Prostate gland (tissue), 2 donors: Measurements from ENCODE around the gene BEAN1.

Experiments used
- CTCF ChIP-seq, 4 experiments: fragments of 200-600 bp in 2 of 4; fragments of 450-650 bp in 2 of 4; sonication (generic) in 2 of 4; IDR thresholded peaks; 1 replicate in 3 of 4; 2 replicates in 1 of 4; pipeline ENCODE4 v1.5.1; 2016 to 2019; ENCODE audit warnings: antibody characterized with exemption in 4 of 4, mild to moderate bottlenecking in 2 of 4, moderate library complexity in 2 of 4
- POLR2A ChIP-seq: fragments of 450-650 bp; IDR thresholded peaks from one replicate; pipeline ENCODE4 v1.6.1; 2016; ENCODE audit warnings: antibody characterized with exemption, mild to moderate bottlenecking
- POLR2AphosphoS5 ChIP-seq: sonication (generic); formaldehyde crosslinking; IDR thresholded peaks from one replicate; pipeline ENCODE4 v1.6.1; 2017; ENCODE audit warnings: antibody characterized with exemption

DNA sequence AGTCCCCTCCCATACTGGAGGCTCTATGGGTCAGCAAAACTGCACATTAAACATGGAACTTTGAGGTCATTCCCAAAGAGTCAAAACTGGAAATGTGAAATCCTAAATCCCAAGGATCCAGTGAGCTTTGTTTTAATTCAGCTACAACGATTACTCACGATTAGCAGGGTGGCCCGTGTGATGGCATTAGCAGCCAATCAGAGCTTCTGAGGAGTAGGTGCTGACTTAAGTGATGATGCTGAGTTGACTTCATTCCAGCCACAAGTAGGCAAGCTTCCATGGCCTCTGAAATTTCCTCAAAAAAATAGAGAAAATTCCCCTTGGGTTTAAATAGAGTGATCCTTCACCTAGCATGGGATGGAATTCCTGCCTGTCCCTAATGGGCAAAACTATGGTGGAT, 28.1 kb upstream of the BEAN1 start:
- TF ChIP-seq CTCF (IDR thresholded peaks at IDR 0.05) (no peak), POLR2AphosphoS5 (no peak), POLR2A (no peak)
